DND-41 (cell line): ENCODE data around the gene UBE2L6.

Source experiments
- ATAC-seq: fragments of 200-7000 bp; cut with Tn5 transposase; 3 replicates; pipeline ENCODE4 v1.9.1; 2021; ENCODE audit warnings: low read depth; ENCODE audit not compliant: insufficient read depth
- DNase-seq: peaks from one replicate; pipeline ENCODE4 v3.0.0-alpha.2; 2020
- H2AFZ ChIP-seq: 2 replicates; pipeline ENCODE4 v1.6.0; 2012; ENCODE audit warnings: low read depth, low read length
- H3K27ac ChIP-seq: 2 replicates; pipeline ENCODE4 v1.5.1; 2012; ENCODE audit warnings: low read length, inconsistent platforms
- H3K27me3 ChIP-seq: fragments of 200-600 bp; sonication (generic); 2 replicates; pipeline ENCODE4 v1.6.0; 2012; ENCODE audit warnings: low read length, mild to moderate bottlenecking, inconsistent platforms; ENCODE audit not compliant: insufficient read depth, poor library complexity
- H3K36me3 ChIP-seq: 2 replicates; pipeline ENCODE4 v1.5.1; 2012; ENCODE audit warnings: low read length, inconsistent platforms; ENCODE audit not compliant: insufficient read depth
- H3K4me1 ChIP-seq: 2 replicates; pipeline ENCODE4 v1.5.1; 2012; ENCODE audit warnings: mild to moderate bottlenecking, low read length; ENCODE audit not compliant: insufficient read depth
- H3K4me2 ChIP-seq: 2 replicates; pipeline ENCODE4 v1.6.0; 2012; ENCODE audit warnings: mild to moderate bottlenecking, moderate library complexity, low read length, inconsistent platforms; ENCODE audit not compliant: insufficient read depth
- H3K4me3 ChIP-seq, 2 experiments: fragments of 200-600 bp in 1 of 2; shearing (Covaris generic) in 1 of 2; 2 replicates each; pipeline ENCODE4 v1.5.1; 2012 to 2016; ENCODE audit warnings: inconsistent platforms in 2 of 2, low read length in 2 of 2, mild to moderate bottlenecking in 2 of 2, low read depth in 1 of 2, moderate library complexity in 1 of 2
- H3K79me2 ChIP-seq: 2 replicates; pipeline ENCODE4 v1.6.0; 2012; ENCODE audit warnings: low read length, inconsistent platforms; ENCODE audit not compliant: insufficient read depth
- H3K9ac ChIP-seq: 2 replicates; pipeline ENCODE4 v1.6.0; 2012; ENCODE audit warnings: low read depth, mild to moderate bottlenecking, inconsistent platforms, low read length, moderate library complexity
- H3K9me3 ChIP-seq: 2 replicates; pipeline ENCODE4 v1.5.1; 2012; ENCODE audit warnings: low read length, moderate library complexity, mild to moderate bottlenecking, inconsistent platforms; ENCODE audit not compliant: insufficient read depth, severe bottlenecking
- H4K20me1 ChIP-seq: 2 replicates; pipeline ENCODE4 v1.6.0; 2012; ENCODE audit warnings: low read length; ENCODE audit not compliant: insufficient read depth
- CTCF ChIP-seq: IDR thresholded peaks from 2 replicates; pipeline ENCODE4 v1.5.1; 2012; ENCODE audit warnings: borderline replicate concordance, low read length, moderate library complexity, mild to moderate bottlenecking; ENCODE audit not compliant: poor library complexity, severe bottlenecking; ENCODE audit errors: extremely low read depth
- EZH2 ChIP-seq: IDR thresholded peaks from 3 replicates; pipeline ENCODE4 v1.6.1; 2012; ENCODE audit warnings: borderline replicate concordance, low read depth, mild to moderate bottlenecking, moderate library complexity, low read length, inconsistent platforms; ENCODE audit not compliant: severe bottlenecking

Gene UBE2L6

GRCh38 chr11:57556041-57556440, 11.4 kb downstream of the UBE2L6 start:
- H4K20me1 ChIP-seq: peaks cover 7% of the 10 kb centered on the region
- no peaks in the 10 kb centered on the region for H3K4me1 ChIP-seq
- H3K4me3 ChIP-seq: no peak overlapping the region
- ATAC-seq: no peak
- H2AFZ ChIP-seq: no peak overlapping the region
- H3K36me3 ChIP-seq: peaks cover 91% of the 10 kb centered on the region
- H3K4me2 ChIP-seq: no peak overlapping the region
- H3K79me2 ChIP-seq: peaks cover 20% of the 10 kb centered on the region
- TF ChIP-seq CTCF (no peak), EZH2 (no peak)
- H3K27me3 ChIP-seq: no peaks in the 10 kb centered on the region
- no peaks in the 10 kb centered on the region for H3K9me3 ChIP-seq
- no peak overlapping the region for H3K9ac ChIP-seq
- H3K27ac ChIP-seq: no peak overlapping the region
- DNase-seq: no peak

DNA sequence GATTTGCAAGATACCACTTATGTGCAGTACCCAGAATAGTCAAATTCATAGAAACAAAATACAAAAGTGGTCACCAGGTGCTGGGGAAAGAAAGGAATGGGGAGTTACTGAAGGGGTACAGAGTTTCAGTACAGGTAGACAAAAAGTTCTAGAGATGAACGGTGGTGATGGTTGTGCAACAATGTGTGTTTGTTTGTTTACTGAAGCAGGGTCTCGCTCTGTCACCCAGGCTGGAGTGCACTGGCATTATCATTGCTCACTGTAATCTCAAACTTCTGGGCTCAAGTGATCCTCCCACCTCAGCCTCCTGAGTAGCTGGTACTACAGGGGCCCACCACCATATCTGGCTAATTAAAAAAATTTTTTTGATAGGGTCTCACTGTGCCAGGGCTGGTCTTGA, 12.1 kb downstream of the UBE2L6 start:
- no peak for DNase-seq
- no peak overlapping the region for H3K4me3 ChIP-seq
- no peak overlapping the region for H2AFZ ChIP-seq
- H3K4me1 ChIP-seq: no peaks in the 10 kb centered on the region
- H3K36me3 ChIP-seq: peaks cover 94% of the 10 kb centered on the region
- H4K20me1 ChIP-seq: peaks cover 4% of the 10 kb centered on the region; the same call in 1 of the 2 replicates
- peaks cover 16% of the 10 kb centered on the region; the same call in 1 of the 2 replicates for H3K79me2 ChIP-seq
- no peak for ATAC-seq
- no peak for TF ChIP-seq EZH2
- TF ChIP-seq CTCF: no peak
- H3K9me3 ChIP-seq: no peaks in the 10 kb centered on the region
- no peak overlapping the region for H3K27ac ChIP-seq
- H3K4me2 ChIP-seq: no peak overlapping the region
- no peak overlapping the region for H3K9ac ChIP-seq
- H3K27me3 ChIP-seq: no peaks in the 10 kb centered on the region

DNA sequence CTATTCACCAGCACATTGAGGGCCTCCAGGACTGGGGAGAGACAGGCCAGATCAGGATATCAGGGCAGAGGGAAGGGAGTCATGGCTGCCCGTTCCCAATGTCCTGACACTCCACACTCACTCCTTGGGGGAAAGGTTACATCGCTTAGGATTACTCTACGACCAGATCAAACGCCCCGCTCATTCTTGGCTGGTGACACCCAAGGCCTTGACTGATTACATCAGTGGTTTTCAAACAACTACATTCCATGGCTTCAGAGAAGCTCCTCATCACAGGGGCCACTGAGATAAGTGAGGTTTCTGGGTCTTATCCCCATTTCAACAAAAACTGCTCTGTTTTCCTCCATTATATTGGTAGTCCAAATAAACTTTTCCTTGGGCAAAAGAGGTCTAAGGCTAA, 15.0 kb downstream of the UBE2L6 start:
- Histone ChIP-seq H3K79me2 (no peaks in the 10 kb centered on the region), H4K20me1 (peaks cover under 1% of the 10 kb centered on the region; the same call in 1 of the 2 replicates), H2AFZ (no peak overlapping the region), H3K36me3 (peaks cover 93% of the 10 kb centered on the region), H3K9ac (no peak overlapping the region), H3K27me3 (no peaks in the 10 kb centered on the region), H3K4me2 (no peak overlapping the region), H3K27ac (no peak overlapping the region), H3K9me3 (no peaks in the 10 kb centered on the region), H3K4me1 (no peaks in the 10 kb centered on the region), H3K4me3 (no peak overlapping the region)
- ATAC-seq (no peak), DNase-seq (no peak)
- TF ChIP-seq CTCF: no peak
- TF ChIP-seq EZH2: no peak

DNA sequence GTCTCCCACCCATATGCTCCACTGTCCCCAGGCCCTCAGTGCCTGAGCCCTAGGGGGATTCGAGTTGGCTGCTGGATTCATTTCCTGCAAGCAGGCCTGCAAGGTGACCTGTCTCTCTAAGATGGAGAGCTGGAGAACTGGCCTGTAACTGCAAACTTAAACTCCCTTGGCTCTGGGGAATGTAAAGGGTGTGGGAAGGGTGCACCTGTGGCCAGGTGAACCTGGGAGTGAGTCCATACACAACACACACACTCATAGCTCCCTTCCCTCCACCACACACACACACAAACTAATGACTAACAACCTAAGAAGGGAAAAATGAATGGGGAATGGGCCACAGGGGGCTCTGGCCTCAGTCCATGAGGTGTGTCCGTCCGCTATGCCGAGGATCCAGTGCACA, 15.5 kb downstream of the UBE2L6 start:
- H3K79me2 ChIP-seq: no peaks in the 10 kb centered on the region
- no peaks in the 10 kb centered on the region; the same call in 1 of the 2 replicates for H4K20me1 ChIP-seq
- TF ChIP-seq EZH2: no peak
- TF ChIP-seq CTCF: no peak
- no peaks in the 10 kb centered on the region for H3K27me3 ChIP-seq
- ATAC-seq (no peak), DNase-seq (no peak)
- H3K27ac ChIP-seq: no peak overlapping the region
- H3K4me3 ChIP-seq: no peak overlapping the region
- no peak overlapping the region for H3K4me2 ChIP-seq
- no peaks in the 10 kb centered on the region for H3K4me1 ChIP-seq
- peaks cover 94% of the 10 kb centered on the region for H3K36me3 ChIP-seq
- H3K9ac ChIP-seq: no peak overlapping the region
- no peaks in the 10 kb centered on the region for H3K9me3 ChIP-seq
- no peak overlapping the region for H2AFZ ChIP-seq
